HepG2 (cell line): Measurements from ENCODE around the gene DOK7. TPM values are rescaled to one million over a fixed set of nuclear protein-coding genes. Genes with fewer than 3 reads are reported as not detected.

Experiments
- ATAC-seq: fragments of 200-7000 bp; cut with Tn5 transposase; 3 replicates; pipeline ENCODE4 v1.9.1; 2020; ENCODE audit warnings: mild to moderate bottlenecking, moderate library complexity
- BruUV-seq: library from RNA; stranded (reverse); fragments of 400-500 nt; replicated peaks from 2 replicates; lab custom pipeline; 2021; lab: Mats Ljungman, UMichigan
- CTCF ChIA-PET: fragments of 300-600 bp; formaldehyde crosslinking; extraction: SDS; loops from one replicate; lab custom pipeline; 2021; ENCODE audit warnings: low total read pairs, inconsistent platforms, low intra/inter-chr PET ratio; lab: Yijun Ruan, JAX
- POLR2A ChIA-PET: fragments of 350-600 bp; sonication (Branson Sonifier 250); formaldehyde crosslinking; loops from one replicate; lab custom pipeline; 2020; ENCODE audit warnings: antibody characterized with exemption, inconsistent platforms; lab: Yijun Ruan, JAX
- DNase-seq: peaks from one replicate; pipeline ENCODE4 v3.0.0-alpha.2; 2015; ENCODE audit warnings: low spot score
- FAIRE-seq: peaks from 3 replicates; lab custom pipeline; 2011; peaks lifted over from hg19 to GRCh38; lab: Jason Lieb, UNC
- H2AFZ ChIP-seq: one replicate; pipeline ENCODE4 v1.6.1; 2011; ENCODE audit warnings: low read length, inconsistent platforms
- H3K27ac ChIP-seq: fragments of 300-600 bp; 3 replicates; pipeline ENCODE4 v1.8.0; 2011; ENCODE audit warnings: mixed run types, mild to moderate bottlenecking, mixed read lengths, low read length, inconsistent platforms; ENCODE audit not compliant: insufficient read depth; ENCODE audit errors: extremely low read length
- H3K27me3 ChIP-seq, 2 experiments: fragments of 200-600 bp in 1 of 2; 2 replicates in 1 of 2; 3 replicates in 1 of 2; pipeline versions ENCODE4 v1.6.0 to v1.8.0; 2011; ENCODE audit warnings: low read length in 2 of 2, mild to moderate bottlenecking in 2 of 2, moderate library complexity in 2 of 2, inconsistent platforms in 1 of 2; ENCODE audit not compliant: insufficient read depth in 2 of 2, control insufficient read depth in 1 of 2
- H3K36me3 ChIP-seq, 2 experiments: fragments of 200-600 bp in 1 of 2; replicated peaks in 1 of 2; 2 replicates in 1 of 2; 3 replicates in 1 of 2; pipeline versions ENCODE4 v1.5.1 to v1.8.0; 2011; ENCODE audit warnings: low read length in 2 of 2, inconsistent platforms in 1 of 2; ENCODE audit not compliant: insufficient read depth in 2 of 2, control insufficient read depth in 1 of 2
- H3K4me1 ChIP-seq: 2 replicates; pipeline ENCODE4 v1.5.1; 2012; ENCODE audit warnings: low read length, inconsistent platforms; ENCODE audit not compliant: insufficient read depth
- H3K4me2 ChIP-seq: 2 replicates; pipeline ENCODE4 v1.6.0; 2011; ENCODE audit warnings: low read depth, low read length, inconsistent platforms
- H3K4me3 ChIP-seq, 3 experiments: fragments of 200-600 bp in 1 of 3; sonication (generic), shearing (Covaris generic) in 1 of 3; replicated peaks in 1 of 3; 2 replicates each; pipeline ENCODE4 v1.5.1; 2011 to 2016; ENCODE audit warnings: low read length in 3 of 3, inconsistent platforms in 2 of 3, low read depth in 2 of 3, mild to moderate bottlenecking in 2 of 3, control low read depth in 1 of 3, mixed read lengths in 1 of 3; ENCODE audit not compliant: insufficient read depth in 1 of 3
- H3K79me2 ChIP-seq: one replicate; pipeline ENCODE4 v1.6.1; 2011; ENCODE audit warnings: low read length, inconsistent platforms; ENCODE audit not compliant: insufficient read depth
- H3K9ac ChIP-seq: 2 replicates; pipeline ENCODE4 v1.6.0; 2011; ENCODE audit warnings: mild to moderate bottlenecking, low read depth, low read length, inconsistent platforms; ENCODE audit not compliant: insufficient read depth
- H3K9me3 ChIP-seq: 2 replicates; pipeline ENCODE4 v1.5.1; 2012; ENCODE audit warnings: mild to moderate bottlenecking, low read length
- H4K20me1 ChIP-seq: 2 replicates; pipeline ENCODE4 v1.6.0; 2011; ENCODE audit warnings: inconsistent platforms, mild to moderate bottlenecking, low read length, moderate library complexity; ENCODE audit not compliant: insufficient read depth
- BCLAF1 ChIP-seq: fragments of 450-650 bp; IDR thresholded peaks from 2 replicates; pipeline ENCODE4 v1.6.1; 2017; ENCODE audit warnings: mild to moderate bottlenecking
- GMEB1 ChIP-seq: sonication (generic); formaldehyde crosslinking; IDR thresholded peaks from 2 replicates; pipeline ENCODE4 v1.5.1; 2020; ENCODE audit warnings: missing genetic modification reagents, mild to moderate bottlenecking, borderline replicate concordance
- ZNF264 ChIP-seq: sonication (generic); formaldehyde crosslinking; IDR thresholded peaks from 2 replicates; pipeline ENCODE4 v1.4.0; 2020; ENCODE audit warnings: missing genetic modification reagents
- ZNF432 ChIP-seq: sonication (generic); formaldehyde crosslinking; IDR thresholded peaks from 2 replicates; pipeline ENCODE4 v1.5.0; 2020; ENCODE audit warnings: missing genetic modification reagents, mild to moderate bottlenecking, borderline replicate concordance
- ZNF687 ChIP-seq: sonication (generic); formaldehyde crosslinking; IDR thresholded peaks from 2 replicates; pipeline ENCODE4 v1.5.1; 2020; ENCODE audit warnings: mild to moderate bottlenecking, missing genetic modification reagents, moderate library complexity
- ZNF768 ChIP-seq: sonication (generic); formaldehyde crosslinking; IDR thresholded peaks from 2 replicates; pipeline ENCODE4 v1.4.0; 2020; ENCODE audit warnings: missing genetic modification reagents
- whole genome bisulfite sequencing: methylation state at CpG from one replicate; pipeline ENCODE4 v1.1.6; 2017; ENCODE audit warnings: low lambda C conversion rate; 5-methylcytosine and 5-hydroxymethylcytosine counted together
- in situ Hi-C: cut with HindIII; loops from 2 replicates; pipeline ENCODE4 v1.10.0; 2017; ENCODE audit warnings: low pct_unique_long_range_greater_than_20kb; ENCODE audit not compliant: extremely low pct_ligation_motif_present
- intact Hi-C: fragments of 100-400 bp; cut with micrococcal nuclease; formaldehyde crosslinking; loops from one replicate; pipeline ENCODE4 v1.10.0; 2022; ENCODE audit not compliant: unreplicated experiment
- polyA plus RNA-seq, 8 experiments: library from polyadenylated mRNA; depleted of rRNA in 3 of 8; stranded (reverse) in 7 of 8; unstranded in 1 of 8; fragments of >200 nt; fragmentation: Illumina TruSeq in 4 of 8; extraction: Trizol in 4 of 8; gene quantifications; 2 replicates each; pipeline versions ENCODE4 v1.2.1 to v1.2.3, GENCODE V29; 2011 to 2016; ENCODE audit warnings: low read depth in 4 of 8, missing spikeins in 1 of 8, mixed read lengths in 1 of 8; ENCODE audit not compliant: insufficient read depth in 1 of 8
- total RNA-seq, 5 experiments: library from RNA; depleted of rRNA; stranded (reverse); fragments of >200 nt; fragmentation: Illumina TruSeq; extraction: Trizol; gene quantifications; 2 replicates each; pipeline ENCODE4 v1.2.3, GENCODE V29; 2016; ENCODE audit warnings: low read depth in 1 of 5

DOK7 gene
- total and polyA plus RNA-seq, 2 of the 13 experiments (the other 11 are each of a cell fraction or from before 2014, with no cell fraction given), result 0.03 to 0.07 TPM

GRCh38 chr4:3418029-3418762, 44.9 kb upstream of the DOK7 start (continued):
- peak; percentile 42 for TF ChIP-seq ZNF687 (CRISPR knock-in tag)
- TF ChIP-seq ZNF768 (CRISPR knock-in tag), result peak; percentile 37; the same call in 1 of the 2 replicates
- TF ChIP-seq GMEB1, result no peak

- 94% methylated on average over 15 of the region's 15 CpGs for WGBS
- CTCF ChIA-PET, result no interaction called here
- BruUV-seq, result no TSS peak
- H3K9me3 ChIP-seq, result no peaks in the 10 kb centered on the region
- no peaks in the 10 kb centered on the region for H4K20me1 ChIP-seq
- H3K27ac ChIP-seq, result no peak overlapping the region
- no peaks in the 10 kb centered on the region for H3K79me2 ChIP-seq
- in situ Hi-C loops, result no loop called here
- DNase-seq, result no peak
- intact Hi-C loops, result no loop called here
- no peaks in the 10 kb centered on the region for H3K27me3 ChIP-seq
- no peak for ATAC-seq
- POLR2A ChIA-PET, result no interaction called here
- no peak for FAIRE-seq
- H3K4me3 ChIP-seq, result no peak overlapping the region
- no peak overlapping the region for H3K4me2 ChIP-seq
- peaks cover 19 to 67% of the 10 kb centered on the region in 2 experiments; a peak in 4 of 5 replicates for H3K36me3 ChIP-seq
- TF ChIP-seq ZNF432 (CRISPR knock-in tag), result no peak
- no peak for TF ChIP-seq ZNF264
- TF ChIP-seq BCLAF1, result no peak
- no peak overlapping the region for H3K9ac ChIP-seq
- H3K4me1 ChIP-seq, result no peaks in the 10 kb centered on the region
- H2AFZ ChIP-seq, result no peak overlapping the region
Measured at GRCh38 chr4:3419836-3420605, 43.1 kb upstream of the DOK7 start.
